ENCODE results near the gene RAB6B.

DNA sequence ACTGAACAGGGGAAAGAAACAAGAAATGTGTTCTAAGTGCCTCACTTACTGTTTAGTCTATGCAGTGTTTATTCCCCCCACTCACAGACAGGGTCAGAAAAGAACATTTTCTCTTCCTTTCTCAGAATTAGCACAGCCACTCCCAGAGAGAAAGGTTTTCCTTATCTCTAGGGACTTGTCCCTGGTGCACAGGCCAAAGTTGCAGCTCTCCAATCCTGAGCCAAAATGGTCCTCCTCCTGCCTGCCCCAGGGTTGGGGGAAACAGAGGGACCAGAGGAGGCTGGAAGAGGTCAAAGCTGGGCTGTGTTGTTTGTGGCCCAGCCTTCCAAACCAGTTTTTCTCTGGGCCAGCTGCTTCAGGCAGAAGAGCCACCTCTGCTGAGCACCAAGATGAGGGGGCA is 12.0 kb downstream of the RAB6B start:
- TF ChIP-seq, protein P1, sequence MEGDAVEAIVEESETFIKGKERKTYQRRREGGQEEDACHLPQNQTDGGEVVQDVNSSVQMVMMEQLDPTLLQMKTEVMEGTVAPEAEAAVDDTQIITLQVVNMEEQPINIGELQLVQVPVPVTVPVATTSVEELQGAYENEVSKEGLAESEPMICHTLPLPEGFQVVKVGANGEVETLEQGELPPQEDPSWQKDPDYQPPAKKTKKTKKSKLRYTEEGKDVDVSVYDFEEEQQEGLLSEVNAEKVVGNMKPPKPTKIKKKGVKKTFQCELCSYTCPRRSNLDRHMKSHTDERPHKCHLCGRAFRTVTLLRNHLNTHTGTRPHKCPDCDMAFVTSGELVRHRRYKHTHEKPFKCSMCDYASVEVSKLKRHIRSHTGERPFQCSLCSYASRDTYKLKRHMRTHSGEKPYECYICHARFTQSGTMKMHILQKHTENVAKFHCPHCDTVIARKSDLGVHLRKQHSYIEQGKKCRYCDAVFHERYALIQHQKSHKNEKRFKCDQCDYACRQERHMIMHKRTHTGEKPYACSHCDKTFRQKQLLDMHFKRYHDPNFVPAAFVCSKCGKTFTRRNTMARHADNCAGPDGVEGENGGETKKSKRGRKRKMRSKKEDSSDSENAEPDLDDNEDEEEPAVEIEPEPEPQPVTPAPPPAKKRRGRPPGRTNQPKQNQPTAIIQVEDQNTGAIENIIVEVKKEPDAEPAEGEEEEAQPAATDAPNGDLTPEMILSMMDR (conservative IDR thresholded peaks at IDR 0.05), result no peak
- TF ChIP-seq EZH2 (IDR thresholded peaks at IDR 0.05; ENCODE audit: low read depth), result no peak

Measured in PC-9 (cell line).